Breast epithelium (tissue), 3 donors: ENCODE data around the gene NTRK2.

Experiments
- CTCF ChIP-seq, 3 donors: fragments of 450-650 bp; IDR thresholded peaks; one replicate each; pipeline ENCODE4 v1.5.1; 2016 to 2017; ENCODE audit warnings: antibody characterized with exemption in 3 of 3, mild to moderate bottlenecking in 3 of 3, moderate library complexity in 3 of 3
- POLR2A ChIP-seq: fragments of 450-650 bp; IDR thresholded peaks from one replicate; pipeline ENCODE4 v1.6.1; 2016; ENCODE audit warnings: antibody characterized with exemption, mild to moderate bottlenecking, moderate library complexity
- POLR2AphosphoS5 ChIP-seq, 3 donors: sonication (generic); formaldehyde crosslinking; IDR thresholded peaks; one replicate each; pipeline ENCODE4 v1.6.1; 2017; ENCODE audit warnings: antibody characterized with exemption in 3 of 3

GRCh38 chr9:84722388-84722989, 53.0 kb downstream of the NTRK2 start:
- TF ChIP-seq POLR2AphosphoS5 (IDR thresholded peaks at IDR 0.05) (no peak), CTCF (IDR thresholded peaks at IDR 0.05) (no peak), POLR2A (no peak)
